ENCODE results near the gene RAPSN. TPM values are rescaled to one million over a fixed set of nuclear protein-coding genes. Genes with fewer than 3 reads are reported as not detected.

Gene RAPSN
- total and polyA plus RNA-seq, 2 of the 8 experiments (the other 6 are each of a cell fraction or from before 2014, with no cell fraction given) = 0.06 to 0.34 TPM

DNA sequence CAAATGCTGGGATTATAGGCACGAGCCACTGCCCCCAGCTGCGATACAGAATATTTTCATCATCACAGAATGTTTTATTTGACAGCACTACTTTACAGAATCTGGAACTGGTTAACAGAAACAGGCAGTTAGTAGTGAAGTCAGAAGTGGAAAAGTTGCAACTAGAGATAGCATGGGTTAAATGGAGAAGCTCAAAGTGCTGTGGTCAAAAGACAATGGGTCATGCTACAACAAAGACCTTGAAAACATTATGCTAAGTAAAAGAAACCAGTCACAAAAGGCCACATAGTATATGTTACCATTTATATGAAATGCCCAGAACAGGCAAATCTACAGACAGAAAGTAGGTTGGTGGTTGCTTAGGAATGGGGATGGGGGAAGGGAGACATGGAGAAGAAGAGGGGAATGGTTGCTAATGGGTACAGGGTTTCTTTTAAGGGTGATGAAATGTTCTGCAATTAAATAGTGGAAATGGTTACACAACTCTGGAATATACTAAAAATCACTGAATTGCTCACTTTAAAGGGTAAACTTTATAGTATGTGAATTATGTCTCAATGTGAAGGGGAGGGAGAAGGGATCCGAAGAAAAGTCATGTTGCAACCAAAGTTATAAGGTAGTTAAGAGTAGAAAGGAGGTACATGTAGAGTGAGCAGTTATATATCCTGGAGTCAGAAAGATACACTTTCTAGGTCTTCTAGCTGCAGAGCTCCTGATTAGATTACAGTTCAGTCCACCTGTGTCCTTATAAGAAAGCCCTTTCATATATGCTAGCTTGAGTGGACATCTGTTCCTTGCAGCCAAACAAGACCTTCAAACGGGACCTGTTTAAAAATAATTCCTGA, 46.3 kb upstream of the RAPSN start:
- Histone ChIP-seq H2BK15ac (ENCODE audit: low read length) (no peak overlapping the region), H3K23ac (ENCODE audit: insufficient read length) (no peak overlapping the region), H3K4me3 (ENCODE audit: extremely low read depth in 1 of 4, insufficient read depth in 2 of 4, low read depth in 3 of 4, low read length in 4 of 4) (no peak overlapping the region), H4K5ac (ENCODE audit: insufficient read length, low read depth, low read length) (no peak overlapping the region), H3K23me2 (ENCODE audit: low read depth, low read length) (no peaks in the 10 kb centered on the region; the same call in 1 of the 2 replicates), H3K4me2 (ENCODE audit: insufficient read depth in 1 of 2, low read depth in 2 of 2, low read length in 2 of 2) (peak overlapping the region in 1 of 2 experiments; percentile 16; a peak in 1 of 4 replicates), H4K20me1 (replicated peaks in 1 of 2; ENCODE audit: control insufficient read depth in 1 of 2, insufficient read depth in 2 of 2, low read length in 2 of 2) (peaks cover 2 to 13% of the 10 kb centered on the region in 2 experiments), H4K91ac (replicated peaks; ENCODE audit: insufficient read length, low read length) (no peak overlapping the region), H2AK5ac (ENCODE audit: low read depth, low read length) (no peak overlapping the region), H3K18ac (ENCODE audit: extremely low read depth, low read length) (no peak overlapping the region), H3K9ac (replicated peaks in 1 of 4; ENCODE audit: extremely low read depth in 1 of 4, low read depth in 3 of 4, low read length in 3 of 4) (no peak overlapping the region), H3K4me1 (replicated peaks in 1 of 4; ENCODE audit: control insufficient read depth in 3 of 4, insufficient read depth in 4 of 4, low read length in 3 of 4) (peaks cover 0 to 10% (median 0%) of the 10 kb centered on the region in 4 experiments; a peak in 4 of 7 replicates), H3K27me3 (replicated peaks in 1 of 4; ENCODE audit: control insufficient read depth in 3 of 4, extremely low read depth in 1 of 4, insufficient read depth in 3 of 4, low read length in 3 of 4) (no peaks in the 10 kb centered on the region), H2BK12ac (ENCODE audit: low read depth, low read length) (no peak overlapping the region), H3K27ac (ENCODE audit: low read depth, low read length) (no peak overlapping the region), H3K4ac (replicated peaks; ENCODE audit: insufficient read length, low read depth, low read length) (no peak overlapping the region), H2AFZ (ENCODE audit: low read length) (no peak overlapping the region), H3K9me3 (ENCODE audit: insufficient read depth in 2 of 2, low read depth in 1 of 2, low read length in 1 of 2) (no peaks in the 10 kb centered on the region), H2BK20ac (ENCODE audit: low read length) (no peak overlapping the region), H3K79me1 (ENCODE audit: low read depth, low read length) (peaks cover 21% of the 10 kb centered on the region), H2BK5ac (ENCODE audit: low read depth, low read length) (no peak overlapping the region), H3K79me2 (ENCODE audit: control insufficient read depth in 1 of 2, insufficient read depth in 2 of 2, low read length in 2 of 2) (peaks cover 9 to 91% of the 10 kb centered on the region in 2 experiments), H3K56ac (replicated peaks; ENCODE audit: insufficient read length, low read depth, low read length) (no peak overlapping the region), H3K36me3 (ENCODE audit: control insufficient read depth in 2 of 4, insufficient read depth in 4 of 4, low read length in 3 of 4) (peaks cover 0 to 9% (median 0%) of the 10 kb centered on the region in 4 experiments; a peak in 1 of 8 replicates), H2BK120ac (replicated peaks; ENCODE audit: low read depth, low read length) (no peak overlapping the region), H3K14ac (ENCODE audit: insufficient read length) (no peak overlapping the region), H4K8ac (ENCODE audit: extremely low read depth, insufficient read depth, low read length) (no peak overlapping the region)
- 90% methylated on average over 4 of the region's 4 CpGs; no CpG with 5 or more reads in 1 of the 2 experiments for WGBS, 2 experiments (ENCODE audit: extremely low coverage in 1 of 2, insufficient coverage in 1 of 2, insufficient read length in 1 of 2, insufficient replicate concordance in 2 of 2, low coverage in 1 of 2, low lambda C conversion rate in 2 of 2, missing lambda C conversion rate in 1 of 2)
- POLR2A ChIA-PET (ENCODE audit: partially characterized antibody) = interaction anchor here (1.7 kb wide), 1 partner anchor 16 kb away, joined by 10 read pairs; no protein-coding TSS in a partner anchor
- TF ChIP-seq FOSL1 (IDR thresholded peaks at IDR 0.05; ENCODE audit: insufficient read depth, low read depth, low read length) = no peak
- no peak for TF ChIP-seq TAF1 (IDR thresholded peaks at IDR 0.05; ENCODE audit: low read depth, low read length)
- no peak for TF ChIP-seq POLR2A (IDR thresholded peaks at IDR 0.05; ENCODE audit: control extremely low read depth in 1 of 2, low read depth in 2 of 2, low read length in 2 of 2)
- no peak for TF ChIP-seq KDM1A (IDR thresholded peaks at IDR 0.05; ENCODE audit: borderline replicate concordance, low read length)
- TF ChIP-seq GABPA (IDR thresholded peaks at IDR 0.05; ENCODE audit: borderline replicate concordance, insufficient read depth, low read length) = no peak
- DNase-seq (ENCODE audit: low read depth in 1 of 2, low spot score in 2 of 2) (no peak), FAIRE-seq (no peak)
- CTCF ChIA-PET (ENCODE audit: partially characterized antibody) = interaction anchor here (1.9 kb wide), 1 partner anchor 15 kb away, joined by 5 read pairs; no protein-coding TSS in a partner anchor
